GM12878 (cell line): ENCODE results near the gene MEF2C. TPM values are rescaled to one million over a fixed set of nuclear protein-coding genes. Genes with fewer than 3 reads are reported as not detected.

Experiments used
- ATAC-seq: fragments of 200-7000 bp; cut with Tn5 transposase; 3 replicates; pipeline ENCODE4 v1.9.1; 2020; ENCODE audit warnings: mild to moderate bottlenecking, moderate library complexity
- BruUV-seq: library from RNA; stranded (reverse); fragments of 400-500 nt; replicated peaks from 2 replicates; lab custom pipeline; 2021; lab: Mats Ljungman, UMichigan
- CTCF ChIA-PET: fragments of 300-600 bp; sonication (Branson Sonifier 250); formaldehyde crosslinking; extraction: SDS; loops from one replicate; lab custom pipeline; 2021; ENCODE audit warnings: inconsistent platforms; lab: Yijun Ruan, JAX
- POLR2A ChIA-PET: fragments of 350-600 bp; formaldehyde crosslinking; extraction: SDS; loops from one replicate; lab custom pipeline; 2021; ENCODE audit warnings: inconsistent platforms; lab: Charles Lee
- RAD21 ChIA-PET: fragments of 300-600 bp; sonication (Branson Sonifier 250); formaldehyde crosslinking; loops from one replicate; lab custom pipeline; 2023; ENCODE audit warnings: antibody characterized with exemption; ENCODE audit not compliant: unreplicated experiment; lab: Charles Lee
- SMC1A ChIA-PET: fragments of 300-600 bp; sonication (Branson Sonifier 250); formaldehyde crosslinking; loops from one replicate; lab custom pipeline; 2023; ENCODE audit not compliant: unreplicated experiment, uncharacterized antibody; lab: Charles Lee
- DNase-seq: peaks from one replicate; pipeline ENCODE4 v3.0.0-alpha.2; 2011; ENCODE audit warnings: low read depth, low spot score
- FAIRE-seq: peaks from 3 replicates; lab custom pipeline; 2011; peaks lifted over from hg19 to GRCh38; lab: Jason Lieb, UNC
- H2AFZ ChIP-seq: 2 replicates; pipeline ENCODE4 v1.6.0; 2011; ENCODE audit warnings: low read depth, low read length, control low read depth; ENCODE audit not compliant: control insufficient read depth
- H3K27ac ChIP-seq: 2 replicates; pipeline ENCODE4 v1.5.1; 2011; ENCODE audit warnings: control low read depth; ENCODE audit not compliant: control insufficient read depth, insufficient read depth
- H3K27me3 ChIP-seq, 2 experiments: replicated peaks in 1 of 2; 2 replicates each; pipeline versions ENCODE4 v1.6.0 to v1.6.1; 2011; ENCODE audit warnings: low read length in 1 of 2; ENCODE audit not compliant: control insufficient read depth in 2 of 2, insufficient read depth in 2 of 2
- H3K36me3 ChIP-seq, 2 experiments: 2 replicates each; pipeline ENCODE4 v1.5.1; 2011; ENCODE audit warnings: low read length in 1 of 2; ENCODE audit not compliant: control insufficient read depth in 2 of 2, insufficient read depth in 2 of 2
- H3K4me1 ChIP-seq: 2 replicates; pipeline ENCODE4 v1.6.1; 2011; ENCODE audit warnings: mild to moderate bottlenecking, low read length, moderate library complexity, mixed read lengths; ENCODE audit not compliant: control insufficient read depth, insufficient read depth
- H3K4me2 ChIP-seq: 2 replicates; pipeline ENCODE4 v1.6.0; 2011; ENCODE audit warnings: control low read depth; ENCODE audit not compliant: control insufficient read depth, insufficient read depth
- H3K4me3 ChIP-seq: fragments of 200-600 bp; sonication (generic); 2 replicates; pipeline ENCODE4 v1.5.1; 2016
- H3K79me2 ChIP-seq: 2 replicates; pipeline ENCODE4 v1.6.0; 2011; ENCODE audit warnings: low read length; ENCODE audit not compliant: control insufficient read depth, insufficient read depth
- H3K9ac ChIP-seq: 2 replicates; pipeline ENCODE4 v1.8.0; 2011; ENCODE audit warnings: low read length, control low read depth, mixed read lengths; ENCODE audit not compliant: control insufficient read depth, insufficient read depth
- H3K9me3 ChIP-seq: replicated peaks from 3 replicates; pipeline ENCODE4 v1.5.1; 2011; ENCODE audit warnings: mild to moderate bottlenecking, low read length; ENCODE audit not compliant: control insufficient read depth, insufficient read depth
- H4K20me1 ChIP-seq: 2 replicates; pipeline ENCODE4 v1.6.0; 2011; ENCODE audit not compliant: control insufficient read depth, insufficient read depth
- ATF2 ChIP-seq: IDR thresholded peaks from 2 replicates; pipeline ENCODE4 v1.6.1; 2012; ENCODE audit warnings: low read length, inconsistent platforms
- CEBPB ChIP-seq, 2 experiments: fragments of 150-350 bp in 1 of 2; IDR thresholded peaks; 2 replicates each; pipeline ENCODE4 v1.6.1; 2012 to 2014; ENCODE audit warnings: low read depth in 2 of 2, low read length in 2 of 2, borderline replicate concordance in 1 of 2, inconsistent platforms in 1 of 2
- NFIC ChIP-seq: IDR thresholded peaks from 2 replicates; pipeline ENCODE4 v1.6.1; 2012; ENCODE audit warnings: low read depth, mild to moderate bottlenecking, inconsistent platforms, low read length, moderate library complexity
- POLR2AphosphoS5 ChIP-seq: IDR thresholded peaks from 2 replicates; pipeline ENCODE4 v1.6.1; 2011; ENCODE audit warnings: mild to moderate bottlenecking, low read length, inconsistent platforms
- TCF12 ChIP-seq: IDR thresholded peaks from 2 replicates; pipeline ENCODE4 v1.6.1; 2011; ENCODE audit warnings: low read depth, mild to moderate bottlenecking, low read length
- WGBS: methylation state at CpG from one replicate; pipeline ENCODE4 v1.1.6; 2016; ENCODE audit warnings: low lambda C conversion rate; ENCODE audit not compliant: insufficient replicate concordance, insufficient coverage; ENCODE audit errors: missing lambda C conversion rate; 5-methylcytosine and 5-hydroxymethylcytosine counted together
- in situ Hi-C: fragments of 300-500 bp; cut with MboI; formaldehyde crosslinking; loops from 9 replicates; pipeline ENCODE4 v1.14.3; 2018; ENCODE audit warnings: mixed read lengths
- intact Hi-C: fragments of 100-400 bp; cut with micrococcal nuclease; formaldehyde crosslinking; loops from one replicate; pipeline ENCODE4 v1.14.2; 2022; ENCODE audit not compliant: unreplicated experiment
- polyA plus RNA-seq, 11 experiments: library from polyadenylated mRNA; depleted of rRNA in 4 of 11; unstranded in 6 of 11; stranded (reverse) in 5 of 11; fragments of >200 nt; fragmentation: Nextera tagmentation in 4 of 11; fragmentation: Illumina TruSeq in 1 of 11; extraction: Ambion mirVana in 4 of 11; extraction: Trizol in 1 of 11; gene quantifications; 1 replicate in 1 of 11; 2 replicates in 10 of 11; pipeline versions ENCODE4 v1.2.1 to v1.2.3, GENCODE V29; 2011 to 2016; ENCODE audit warnings: inconsistent platforms in 2 of 11, missing spikeins in 2 of 11, low read depth in 1 of 11
- total RNA-seq, 4 experiments: library from RNA; depleted of rRNA in 3 of 4; stranded (reverse); fragments of >200 nt in 3 of 4; fragmentation: Illumina TruSeq in 1 of 4; extraction: Trizol in 1 of 4; gene quantifications; 2 replicates each; pipeline versions ENCODE4 v1.2.1 to v1.2.3, GENCODE V29; 2013 to 2021

The MEF2C gene
- total and polyA plus RNA-seq, 10 of the 15 experiments (the other 5 are each of a cell fraction or from before 2014, with no cell fraction given), result 104 to 225 (median 180) TPM

GRCh38 chr5:88877826-88878225 is 5.2 kb downstream of the MEF2C start:
- 2% methylated on average over 2 of the region's 2 CpGs for WGBS
- SMC1A ChIA-PET, result interaction anchor here (0.6 to 2.0 kb wide), 14 partner anchors 13 to 1388 kb away, joined by 3 to 15 read pairs (median 4); no protein-coding TSS in a partner anchor
- Histone ChIP-seq H3K9ac (peak overlapping the region; percentile 32), H2AFZ (no peak overlapping the region), H3K4me1 (no peaks in the 10 kb centered on the region), H3K4me3 (peak overlapping the region; percentile 65)
- intact Hi-C loops, result loop anchor here (2.0 to 5.0 kb wide), 3 partner anchors 423 to 1389 kb away; no protein-coding TSS in a partner anchor
- POLR2A ChIA-PET, result interaction anchor here (1.6 kb wide), 1 partner anchor 52 kb away, joined by 4 read pairs; no protein-coding TSS in a partner anchor
- CTCF ChIA-PET, result interaction anchor here (0.7 to 1.5 kb wide), 4 partner anchors 49 to 195 kb away, joined by 3 to 5 read pairs (median 3); no protein-coding TSS in a partner anchor
- no peak for TF ChIP-seq CEBPB (IDR thresholded peaks at IDR 0.05; ENCODE audit: borderline replicate concordance in 1 of 2, low read depth in 2 of 2, low read length in 2 of 2)
- TF ChIP-seq TCF12, result no peak
- TF ChIP-seq NFIC, result 0 out of 2 replicates have a peak, but pooled peaks have one; percentile 22
- 0 out of 2 replicates have a peak, but pooled peaks have one; percentile 21 for TF ChIP-seq ATF2
- peak; percentile 39; the same call in 1 of the 2 replicates for TF ChIP-seq POLR2AphosphoS5
- TF ChIP-seq, all 136 proteins: peak for 3
- ATAC-seq, result peak; percentile 3
- Histone ChIP-seq H3K4me2 (peak overlapping the region; percentile 80), H3K27ac (peak overlapping the region; percentile 57), H3K79me2 (peaks cover 99% of the 10 kb centered on the region), H3K27me3 (no peaks in the 10 kb centered on the region), H3K9me3 (peaks cover 7% of the 10 kb centered on the region), H4K20me1 (no peaks in the 10 kb centered on the region), H3K36me3 (no peaks in the 10 kb centered on the region)
- BruUV-seq, result no TSS peak
- no peak for DNase-seq
- in situ Hi-C loops, result no loop called here
- FAIRE-seq, result no peak
- RAD21 ChIA-PET, result interaction anchor here (0.6 to 1.7 kb wide), 13 partner anchors 13 to 852 kb away, joined by 3 to 8 read pairs (median 4); no protein-coding TSS in a partner anchor
